ENCODE measurements around the gene SGMS1.

DNA sequence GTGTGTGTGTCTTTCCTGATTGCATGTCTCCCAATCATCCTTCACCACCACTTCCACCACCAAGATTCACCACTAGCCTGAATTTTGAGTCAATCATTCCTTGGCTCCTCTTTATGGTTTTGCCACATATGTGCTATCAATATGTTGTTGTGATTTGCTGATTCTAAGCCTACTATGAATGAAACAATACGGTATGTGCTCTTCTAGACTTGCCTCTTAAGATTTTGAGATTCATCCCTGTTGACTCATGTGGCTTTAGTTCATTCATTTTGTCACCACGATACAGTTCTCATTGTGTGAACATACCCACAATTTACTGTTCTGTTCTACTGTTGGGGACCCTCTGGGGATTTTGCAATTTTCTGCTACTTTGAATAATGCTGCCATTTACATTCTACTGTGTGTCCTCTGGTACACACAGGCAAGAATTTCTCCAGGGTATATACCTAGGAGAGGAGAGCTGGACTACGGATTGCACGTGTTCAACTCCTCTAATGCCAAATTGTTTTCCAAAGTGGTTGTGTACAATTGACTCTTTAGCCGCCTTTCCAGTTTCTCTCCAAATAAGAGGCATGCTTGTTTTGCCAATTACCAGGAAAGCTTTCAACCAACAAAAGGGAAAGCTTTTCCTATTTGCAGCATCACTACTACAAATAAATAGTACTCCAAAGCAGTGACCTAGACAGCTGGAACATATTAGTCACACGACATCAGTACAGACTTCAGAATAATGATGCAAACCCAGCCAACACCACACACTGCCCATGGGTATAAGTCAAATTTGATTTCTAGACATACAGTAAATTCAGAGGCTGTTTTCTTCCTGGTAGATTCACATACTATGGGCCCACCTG, 30.0 kb downstream of the SGMS1 start:
- no peak for TF ChIP-seq CTCF (IDR thresholded peaks at IDR 0.05)
- TF ChIP-seq POLR2A (IDR thresholded peaks at IDR 0.05) = no peak
